HepG2 (cell line): ENCODE data around the gene MACROD2. TPM values are rescaled to one million over a fixed set of nuclear protein-coding genes. Genes with fewer than 3 reads are reported as not detected.

ENCODE experiments used
- CBFB ChIP-seq: sonication (generic); formaldehyde crosslinking; IDR thresholded peaks from 2 replicates; pipeline ENCODE4 v1.4.0; 2020; ENCODE audit warnings: missing genetic modification reagents
- FOXJ3 ChIP-seq: sonication (generic); formaldehyde crosslinking; IDR thresholded peaks from 2 replicates; pipeline ENCODE4 v1.4.0; 2020; ENCODE audit warnings: missing genetic modification reagents, mild to moderate bottlenecking, borderline replicate concordance
- FOXK1 ChIP-seq: sonication (generic); formaldehyde crosslinking; IDR thresholded peaks from 2 replicates; pipeline ENCODE4 v1.4.0; 2020; ENCODE audit warnings: low read depth, missing genetic modification reagents, borderline replicate concordance
- HMG20A ChIP-seq: IDR thresholded peaks from 2 replicates; pipeline ENCODE4 v1.6.1; 2016; ENCODE audit warnings: borderline replicate concordance
- IRF2 ChIP-seq: IDR thresholded peaks from 2 replicates; pipeline ENCODE4 v1.6.1; 2018; ENCODE audit warnings: missing genetic modification reagents, missing compliant biosample characterization
- MIER3 ChIP-seq: IDR thresholded peaks from 2 replicates; pipeline ENCODE4 v1.6.1; 2016; ENCODE audit warnings: missing compliant biosample characterization, borderline replicate concordance
- NFE2 ChIP-seq: sonication (generic); formaldehyde crosslinking; IDR thresholded peaks from 2 replicates; pipeline ENCODE4 v1.4.0; 2020; ENCODE audit warnings: missing genetic modification reagents
- PHF5A ChIP-seq: IDR thresholded peaks from one replicate; pipeline ENCODE4 v1.6.1; 2018; ENCODE audit warnings: low read depth, missing genetic modification reagents; ENCODE audit not compliant: unreplicated experiment
- U2AF2 ChIP-seq: fragments of 200-400 bp; formaldehyde crosslinking; IDR thresholded peaks from 2 replicates; pipeline ENCODE4 v1.6.1; 2017; ENCODE audit warnings: low read depth, mild to moderate bottlenecking, low read length
- YY1 ChIP-seq: IDR thresholded peaks from 2 replicates; pipeline ENCODE4 v1.6.1; 2011; ENCODE audit warnings: low read length, low read depth, moderate library complexity, mild to moderate bottlenecking; ENCODE audit not compliant: insufficient read depth, insufficient replicate concordance
- ZKSCAN5 ChIP-seq: sonication (generic); formaldehyde crosslinking; IDR thresholded peaks from 2 replicates; pipeline ENCODE4 v1.5.1; 2020; ENCODE audit warnings: mild to moderate bottlenecking, missing genetic modification reagents
- ZNF180 ChIP-seq: sonication (generic); formaldehyde crosslinking; IDR thresholded peaks from 2 replicates; pipeline ENCODE4 v1.4.0; 2020; ENCODE audit warnings: low read depth, missing genetic modification reagents, borderline replicate concordance
- ZNF224 ChIP-seq: sonication (generic); formaldehyde crosslinking; IDR thresholded peaks from 2 replicates; pipeline ENCODE4 v1.5.0; 2020; ENCODE audit warnings: mild to moderate bottlenecking, missing genetic modification reagents
- ZNF446 ChIP-seq: sonication (generic); formaldehyde crosslinking; IDR thresholded peaks from 2 replicates; pipeline ENCODE4 v1.5.0; 2020; ENCODE audit warnings: mild to moderate bottlenecking, missing genetic modification reagents
- ZNF451 ChIP-seq: sonication (generic); formaldehyde crosslinking; IDR thresholded peaks from 2 replicates; pipeline ENCODE4 v1.5.0; 2020; ENCODE audit warnings: mild to moderate bottlenecking, missing genetic modification reagents
- ZNF510 ChIP-seq: sonication (generic); formaldehyde crosslinking; IDR thresholded peaks from 2 replicates; pipeline ENCODE4 v1.4.0; 2020; ENCODE audit warnings: low read depth, mild to moderate bottlenecking, missing genetic modification reagents
- ZNF672 ChIP-seq: sonication (generic); formaldehyde crosslinking; IDR thresholded peaks from 2 replicates; pipeline ENCODE4 v1.8.1; 2022; ENCODE audit warnings: missing genetic modification reagents
- ZNF703 ChIP-seq: sonication (generic); formaldehyde crosslinking; IDR thresholded peaks from 2 replicates; pipeline ENCODE4 v1.5.1; 2020; ENCODE audit warnings: missing genetic modification reagents, mild to moderate bottlenecking, moderate library complexity, borderline replicate concordance
- ZNF792 ChIP-seq: IDR thresholded peaks from 2 replicates; pipeline ENCODE4 v1.6.1; 2016
- ZNF883 ChIP-seq: sonication (generic); formaldehyde crosslinking; IDR thresholded peaks from 2 replicates; pipeline ENCODE4 v1.5.1; 2020; ENCODE audit warnings: mild to moderate bottlenecking, missing genetic modification reagents; ENCODE audit errors: not compliant biosample characterization
- ZSCAN21 ChIP-seq: sonication (generic); formaldehyde crosslinking; IDR thresholded peaks from 2 replicates; pipeline ENCODE4 v1.8.0; 2022; ENCODE audit warnings: mild to moderate bottlenecking, missing genetic modification reagents, moderate library complexity, borderline replicate concordance
- polyA plus RNA-seq, 8 experiments: library from polyadenylated mRNA; depleted of rRNA in 3 of 8; stranded (reverse) in 7 of 8; unstranded in 1 of 8; fragments of >200 nt; fragmentation: Illumina TruSeq in 4 of 8; extraction: Trizol in 4 of 8; gene quantifications; 2 replicates each; pipeline versions ENCODE4 v1.2.1 to v1.2.3, GENCODE V29; 2011 to 2016; ENCODE audit warnings: low read depth in 4 of 8, missing spikeins in 1 of 8, mixed read lengths in 1 of 8; ENCODE audit not compliant: insufficient read depth in 1 of 8
- total RNA-seq, 5 experiments: library from RNA; depleted of rRNA; stranded (reverse); fragments of >200 nt; fragmentation: Illumina TruSeq; extraction: Trizol; gene quantifications; 2 replicates each; pipeline ENCODE4 v1.2.3, GENCODE V29; 2016; ENCODE audit warnings: low read depth in 1 of 5
- TF ChIP-seq, protein P1 (sequence below): sonication (generic); formaldehyde crosslinking; IDR thresholded peaks from 2 replicates; pipeline ENCODE4 v1.5.0; 2020; ENCODE audit warnings: missing genetic modification reagents
- TF ChIP-seq, protein P2 (sequence below): sonication (generic); formaldehyde crosslinking; IDR thresholded peaks from 2 replicates; pipeline ENCODE4 v1.5.1; 2020; ENCODE audit warnings: missing genetic modification reagents, mild to moderate bottlenecking, borderline replicate concordance
- TF ChIP-seq, protein P3 (sequence below), 2 experiments: sonication (generic) in 1 of 2; formaldehyde crosslinking in 1 of 2; IDR thresholded peaks; 2 replicates each; pipeline versions ENCODE4 v1.4.0 to v1.6.1; 2018 to 2020; ENCODE audit warnings: missing genetic modification reagents in 2 of 2, borderline replicate concordance in 1 of 2, low read depth in 1 of 2, mild to moderate bottlenecking in 1 of 2, missing biosample characterization in 1 of 2
- TF ChIP-seq, protein P4 (sequence below): sonication (generic); formaldehyde crosslinking; IDR thresholded peaks from 2 replicates; pipeline ENCODE4 v1.4.0; 2020; ENCODE audit warnings: missing genetic modification reagents, mild to moderate bottlenecking, borderline replicate concordance

Gene MACROD2
- total and polyA plus RNA-seq, 2 of the 13 experiments (the other 11 are each of a cell fraction or from before 2014, with no cell fraction given), result 0.13 to 0.51 TPM

DNA sequence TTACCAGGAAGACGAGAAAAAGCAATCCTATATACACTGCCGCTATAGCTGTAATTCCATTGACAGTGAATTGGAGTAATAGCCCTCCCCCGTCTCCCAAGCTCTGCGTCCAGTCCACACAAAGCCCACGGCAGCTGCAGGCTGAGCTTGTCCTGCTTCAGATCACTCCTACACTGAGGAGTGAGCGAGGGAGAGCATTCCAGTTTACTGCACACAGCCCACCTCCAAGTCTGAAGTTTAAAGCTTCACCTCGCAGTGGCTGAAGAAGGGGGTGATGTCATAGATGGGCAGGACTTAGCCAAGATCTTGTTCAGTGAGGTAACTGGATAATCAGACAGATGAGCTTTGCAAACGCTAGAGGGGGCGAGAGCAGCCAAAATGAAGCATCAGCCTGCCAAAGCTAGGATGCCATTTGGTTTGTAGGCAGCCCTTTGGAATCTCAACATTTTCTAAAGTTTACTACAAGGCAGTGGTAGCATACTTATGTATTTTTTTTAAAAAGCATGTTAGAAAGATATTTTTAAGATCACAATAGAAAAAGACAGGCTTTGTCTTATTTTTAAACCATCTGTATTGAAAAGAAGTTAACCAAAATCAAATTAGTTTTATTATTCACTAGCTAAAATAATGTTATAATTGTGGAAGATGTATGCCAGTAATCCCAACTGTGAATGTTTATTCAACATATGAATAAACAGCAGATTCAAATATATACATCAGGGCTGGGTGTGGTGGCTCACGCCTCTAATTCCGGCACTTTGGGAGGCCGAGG is 342.3 kb downstream of the MACROD2 start, which contains the start of gene FLRT3 (continued):
- TF ChIP-seq ZSCAN21 (CRISPR knock-in tag) (no peak), ZNF792 (no peak), ZNF883 (CRISPR knock-in tag) (no peak), ZNF446 (CRISPR knock-in tag) (no peak), ZKSCAN5 (CRISPR knock-in tag) (no peak), MIER3 (CRISPR knock-in tag) (peak; percentile 72; the same call in 1 of the 2 replicates), NFE2 (CRISPR knock-in tag) (no peak), CBFB (no peak), ZNF672 (CRISPR knock-in tag) (no peak), ZNF224 (CRISPR knock-in tag) (no peak), U2AF2 (no peak), ZNF703 (CRISPR knock-in tag) (no peak), FOXK1 (CRISPR knock-in tag) (peak; percentile 58; the same call in 1 of the 2 replicates), YY1 (no peak), PHF5A (CRISPR knock-in tag) (no peak), ZNF451 (no peak), HMG20A (CRISPR knock-in tag) (peak; percentile 25; the same call in 1 of the 2 replicates), ZNF510 (CRISPR knock-in tag) (no peak), FOXJ3 (CRISPR knock-in tag) (no peak), IRF2 (CRISPR knock-in tag) (peak; percentile 78; the same call in 1 of the 2 replicates), ZNF180 (CRISPR knock-in tag) (no peak)
- TF ChIP-seq, protein P1, sequence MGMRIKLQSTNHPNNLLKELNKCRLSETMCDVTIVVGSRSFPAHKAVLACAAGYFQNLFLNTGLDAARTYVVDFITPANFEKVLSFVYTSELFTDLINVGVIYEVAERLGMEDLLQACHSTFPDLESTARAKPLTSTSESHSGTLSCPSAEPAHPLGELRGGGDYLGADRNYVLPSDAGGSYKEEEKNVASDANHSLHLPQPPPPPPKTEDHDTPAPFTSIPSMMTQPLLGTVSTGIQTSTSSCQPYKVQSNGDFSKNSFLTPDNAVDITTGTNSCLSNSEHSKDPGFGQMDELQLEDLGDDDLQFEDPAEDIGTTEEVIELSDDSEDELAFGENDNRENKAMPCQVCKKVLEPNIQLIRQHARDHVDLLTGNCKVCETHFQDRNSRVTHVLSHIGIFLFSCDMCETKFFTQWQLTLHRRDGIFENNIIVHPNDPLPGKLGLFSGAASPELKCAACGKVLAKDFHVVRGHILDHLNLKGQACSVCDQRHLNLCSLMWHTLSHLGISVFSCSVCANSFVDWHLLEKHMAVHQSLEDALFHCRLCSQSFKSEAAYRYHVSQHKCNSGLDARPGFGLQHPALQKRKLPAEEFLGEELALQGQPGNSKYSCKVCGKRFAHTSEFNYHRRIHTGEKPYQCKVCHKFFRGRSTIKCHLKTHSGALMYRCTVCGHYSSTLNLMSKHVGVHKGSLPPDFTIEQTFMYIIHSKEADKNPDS (CRISPR knock-in tag), result no peak
- TF ChIP-seq, protein P2, sequence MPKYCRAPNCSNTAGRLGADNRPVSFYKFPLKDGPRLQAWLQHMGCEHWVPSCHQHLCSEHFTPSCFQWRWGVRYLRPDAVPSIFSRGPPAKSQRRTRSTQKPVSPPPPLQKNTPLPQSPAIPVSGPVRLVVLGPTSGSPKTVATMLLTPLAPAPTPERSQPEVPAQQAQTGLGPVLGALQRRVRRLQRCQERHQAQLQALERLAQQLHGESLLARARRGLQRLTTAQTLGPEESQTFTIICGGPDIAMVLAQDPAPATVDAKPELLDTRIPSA (CRISPR knock-in tag), result no peak
- TF ChIP-seq, protein P3, sequence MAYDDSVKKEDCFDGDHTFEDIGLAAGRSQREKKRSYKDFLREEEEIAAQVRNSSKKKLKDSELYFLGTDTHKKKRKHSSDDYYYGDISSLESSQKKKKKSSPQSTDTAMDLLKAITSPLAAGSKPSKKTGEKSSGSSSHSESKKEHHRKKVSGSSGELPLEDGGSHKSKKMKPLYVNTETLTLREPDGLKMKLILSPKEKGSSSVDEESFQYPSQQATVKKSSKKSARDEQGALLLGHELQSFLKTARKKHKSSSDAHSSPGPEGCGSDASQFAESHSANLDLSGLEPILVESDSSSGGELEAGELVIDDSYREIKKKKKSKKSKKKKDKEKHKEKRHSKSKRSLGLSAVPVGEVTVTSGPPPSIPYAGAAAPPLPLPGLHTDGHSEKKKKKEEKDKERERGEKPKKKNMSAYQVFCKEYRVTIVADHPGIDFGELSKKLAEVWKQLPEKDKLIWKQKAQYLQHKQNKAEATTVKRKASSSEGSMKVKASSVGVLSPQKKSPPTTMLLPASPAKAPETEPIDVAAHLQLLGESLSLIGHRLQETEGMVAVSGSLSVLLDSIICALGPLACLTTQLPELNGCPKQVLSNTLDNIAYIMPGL (CRISPR knock-in tag; IDR thresholded peaks at IDR 0.05; ENCODE audit: borderline replicate concordance in 1 of 2, low read depth in 1 of 2), result peak; percentile 49 to 92; a peak in 2 of 4 replicates
- TF ChIP-seq, protein P4, sequence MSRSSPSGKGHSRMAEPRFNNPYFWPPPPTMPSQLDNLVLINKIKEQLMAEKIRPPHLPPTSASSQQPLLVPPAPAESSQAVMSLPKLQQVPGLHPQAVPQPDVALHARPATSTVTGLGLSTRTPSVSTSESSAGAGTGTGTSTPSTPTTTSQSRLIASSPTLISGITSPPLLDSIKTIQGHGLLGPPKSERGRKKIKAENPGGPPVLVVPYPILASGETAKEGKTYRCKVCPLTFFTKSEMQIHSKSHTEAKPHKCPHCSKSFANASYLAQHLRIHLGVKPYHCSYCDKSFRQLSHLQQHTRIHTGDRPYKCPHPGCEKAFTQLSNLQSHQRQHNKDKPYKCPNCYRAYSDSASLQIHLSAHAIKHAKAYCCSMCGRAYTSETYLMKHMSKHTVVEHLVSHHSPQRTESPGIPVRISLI (CRISPR knock-in tag), result no peak
